ENCODE data around the gene SENP6. TPM values are rescaled to one million over a fixed set of nuclear protein-coding genes. Genes with fewer than 3 reads are reported as not detected.
A peak's percentile ranks its signal among the peaks of the same experiment; 100 is the strongest.

SENP6 gene
- total RNA-seq, 1 experiment from 2014 or later, result 116 TPM

DNA sequence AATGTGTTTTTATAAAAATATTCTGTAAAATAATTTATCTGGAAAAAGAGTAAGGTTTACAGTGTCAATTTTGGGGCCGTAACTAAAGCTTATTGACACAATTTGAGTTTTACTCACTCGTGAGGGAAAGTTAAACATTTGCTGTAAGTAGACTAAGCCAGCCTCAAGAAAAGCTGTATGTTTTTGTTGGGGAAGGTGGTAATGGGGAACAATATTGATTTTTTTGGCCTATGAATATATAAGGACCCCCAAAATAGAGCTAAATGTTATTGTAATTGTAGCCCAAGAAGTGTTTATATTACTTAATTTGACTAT is 1.4 kb downstream of the SENP6 start:
- no peaks in the 10 kb centered on the region for H4K20me1 ChIP-seq (ENCODE audit: control insufficient read depth, insufficient read depth, insufficient read length)
- no peak overlapping the region for H2BK15ac ChIP-seq (ENCODE audit: low read depth, low read length)
- H3K9ac ChIP-seq (ENCODE audit: extremely low read depth, insufficient read length, low read length), result peak overlapping the region; percentile 98
- peak overlapping the region; percentile 89 for H3K4me2 ChIP-seq (ENCODE audit: insufficient read depth, insufficient read length, low read length)
- no peak overlapping the region for H3T11ph ChIP-seq (ENCODE audit: low read length)
- H4K5ac ChIP-seq (ENCODE audit: insufficient read length, low read depth, low read length), result no peak overlapping the region
- Mint-ChIP-seq H3K9me3 (peaks cover 0 to 3% of the 10 kb centered on the region in 2 experiments; a peak in 1 of 5 replicates), H3K36me3 (ENCODE audit: insufficient read depth in 1 of 3, low read depth in 3 of 3) (peaks cover 0 to 13% (median 6%) of the 10 kb centered on the region in 3 experiments; a peak in 3 of 7 replicates), H3K4me1 (peaks cover 34 to 42% of the 10 kb centered on the region in 2 experiments), H3K4me3 (peak overlapping the region; percentile 97 to 98), H3K27me3 (ENCODE audit: low read depth) (no peaks in the 10 kb centered on the region), H3K27ac (peak overlapping the region in 2 of 3 experiments; percentile 98 to 99; a peak in 2 of 7 replicates)
- no peak overlapping the region for H3K56ac ChIP-seq (ENCODE audit: insufficient read length, low read depth, low read length)
- H4K8ac ChIP-seq (replicated peaks; ENCODE audit: insufficient read length, low read depth, low read length), result no peak overlapping the region
- no peak overlapping the region for H2BK12ac ChIP-seq (ENCODE audit: insufficient read length, low read depth, low read length)
- H3K27ac ChIP-seq (ENCODE audit: insufficient read length, low read depth, low read length), result no peak overlapping the region
- peaks cover 3% of the 10 kb centered on the region for H3K79me1 ChIP-seq (ENCODE audit: insufficient read depth, low read depth, low read length, poor library complexity, severe bottlenecking)
- no peak overlapping the region for H2BK120ac ChIP-seq (ENCODE audit: low read depth, low read length, poor library complexity, severe bottlenecking)
- DNase-seq, result no peak
- no peak overlapping the region for H2BK20ac ChIP-seq (ENCODE audit: low read depth, low read length, poor library complexity, severe bottlenecking)
- H3K14ac ChIP-seq (ENCODE audit: insufficient read depth, low read length), result no peak overlapping the region
- peaks cover 47% of the 10 kb centered on the region for H3K79me2 ChIP-seq (ENCODE audit: insufficient read depth, low read length)
- H3K23ac ChIP-seq (ENCODE audit: insufficient read length, low read depth, low read length), result no peak overlapping the region
- H3K18ac ChIP-seq (ENCODE audit: insufficient read length, low read depth, low read length), result no peak overlapping the region
- no peak overlapping the region for H4K91ac ChIP-seq (ENCODE audit: insufficient read length, low read depth, low read length)
- WGBS (ENCODE audit: extremely low coverage, insufficient read length, low lambda C conversion rate), result no CpG with 5 or more reads among the region's 2 CpGs
- no peak for TF ChIP-seq CTCF (conservative IDR thresholded peaks at IDR 0.05)
- H2AFZ ChIP-seq (ENCODE audit: low read length), result no peak overlapping the region
- no peaks in the 10 kb centered on the region; the same call in 1 of the 2 replicates for H3K4me1 ChIP-seq (ENCODE audit: insufficient read depth, low read length)
- no peak overlapping the region for H3K4ac ChIP-seq (ENCODE audit: low read depth, low read length)
- peaks cover 5% of the 10 kb centered on the region for H3K23me2 ChIP-seq (ENCODE audit: insufficient read length, low read depth, low read length, poor library complexity, severe bottlenecking)
- H2BK5ac ChIP-seq (ENCODE audit: insufficient read length, low read length), result no peak overlapping the region
- no peak overlapping the region for H2AK5ac ChIP-seq (ENCODE audit: insufficient read length, low read length)
- H3K9me3 ChIP-seq (ENCODE audit: control insufficient read depth, low read depth, low read length), result no peaks in the 10 kb centered on the region
- no peaks in the 10 kb centered on the region for H3K27me3 ChIP-seq (ENCODE audit: insufficient read depth, low read length)

All from H9 (cell line).